ENCODE results near the gene PDZD7. TPM values are rescaled to one million over a fixed set of nuclear protein-coding genes. Genes with fewer than 3 reads are reported as not detected.
A peak's percentile ranks its signal among the peaks of the same experiment; 100 is the strongest.

Gene PDZD7
- total and polyA plus RNA-seq, 9 of the 15 experiments (the other 6 are each of a cell fraction or from before 2014, with no cell fraction given): 0.04 to 0.24 (median 0.08) TPM; not detected in 3

DNA sequence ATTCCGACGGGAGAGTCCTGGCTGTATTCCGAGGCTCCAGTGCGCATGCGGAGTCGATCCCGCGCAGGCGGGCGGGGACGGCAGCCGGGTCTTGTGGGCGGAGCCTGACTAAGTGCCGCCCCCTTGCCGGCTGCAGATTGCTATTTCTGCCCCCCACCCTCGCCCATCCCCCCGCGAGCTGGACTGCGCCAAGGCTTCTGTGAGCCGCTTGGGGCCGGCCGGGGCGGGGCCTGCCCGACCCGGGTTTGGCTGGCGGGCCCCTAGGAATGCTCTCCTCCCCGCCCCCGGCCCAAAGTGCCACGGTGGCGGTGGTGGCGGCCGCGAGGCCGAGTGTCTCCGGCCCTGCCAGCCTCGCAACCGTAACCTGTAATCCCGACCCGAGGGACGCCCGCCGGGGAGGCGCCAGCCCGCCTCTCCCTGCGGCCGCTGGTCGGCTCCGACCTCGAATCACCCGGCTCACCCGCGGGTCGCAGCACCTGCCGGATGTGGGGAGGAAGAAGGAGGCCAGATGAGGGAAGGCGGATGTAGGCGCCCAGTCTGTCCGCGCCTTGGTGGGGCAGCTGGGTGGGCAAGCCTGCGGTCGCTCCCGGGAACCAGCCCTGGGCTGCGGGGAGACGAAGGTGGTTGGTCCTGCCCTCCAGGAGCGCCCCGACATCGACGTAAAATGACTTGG is 30.2 kb upstream of the PDZD7 start (continued):
- TF ChIP-seq, protein P1, sequence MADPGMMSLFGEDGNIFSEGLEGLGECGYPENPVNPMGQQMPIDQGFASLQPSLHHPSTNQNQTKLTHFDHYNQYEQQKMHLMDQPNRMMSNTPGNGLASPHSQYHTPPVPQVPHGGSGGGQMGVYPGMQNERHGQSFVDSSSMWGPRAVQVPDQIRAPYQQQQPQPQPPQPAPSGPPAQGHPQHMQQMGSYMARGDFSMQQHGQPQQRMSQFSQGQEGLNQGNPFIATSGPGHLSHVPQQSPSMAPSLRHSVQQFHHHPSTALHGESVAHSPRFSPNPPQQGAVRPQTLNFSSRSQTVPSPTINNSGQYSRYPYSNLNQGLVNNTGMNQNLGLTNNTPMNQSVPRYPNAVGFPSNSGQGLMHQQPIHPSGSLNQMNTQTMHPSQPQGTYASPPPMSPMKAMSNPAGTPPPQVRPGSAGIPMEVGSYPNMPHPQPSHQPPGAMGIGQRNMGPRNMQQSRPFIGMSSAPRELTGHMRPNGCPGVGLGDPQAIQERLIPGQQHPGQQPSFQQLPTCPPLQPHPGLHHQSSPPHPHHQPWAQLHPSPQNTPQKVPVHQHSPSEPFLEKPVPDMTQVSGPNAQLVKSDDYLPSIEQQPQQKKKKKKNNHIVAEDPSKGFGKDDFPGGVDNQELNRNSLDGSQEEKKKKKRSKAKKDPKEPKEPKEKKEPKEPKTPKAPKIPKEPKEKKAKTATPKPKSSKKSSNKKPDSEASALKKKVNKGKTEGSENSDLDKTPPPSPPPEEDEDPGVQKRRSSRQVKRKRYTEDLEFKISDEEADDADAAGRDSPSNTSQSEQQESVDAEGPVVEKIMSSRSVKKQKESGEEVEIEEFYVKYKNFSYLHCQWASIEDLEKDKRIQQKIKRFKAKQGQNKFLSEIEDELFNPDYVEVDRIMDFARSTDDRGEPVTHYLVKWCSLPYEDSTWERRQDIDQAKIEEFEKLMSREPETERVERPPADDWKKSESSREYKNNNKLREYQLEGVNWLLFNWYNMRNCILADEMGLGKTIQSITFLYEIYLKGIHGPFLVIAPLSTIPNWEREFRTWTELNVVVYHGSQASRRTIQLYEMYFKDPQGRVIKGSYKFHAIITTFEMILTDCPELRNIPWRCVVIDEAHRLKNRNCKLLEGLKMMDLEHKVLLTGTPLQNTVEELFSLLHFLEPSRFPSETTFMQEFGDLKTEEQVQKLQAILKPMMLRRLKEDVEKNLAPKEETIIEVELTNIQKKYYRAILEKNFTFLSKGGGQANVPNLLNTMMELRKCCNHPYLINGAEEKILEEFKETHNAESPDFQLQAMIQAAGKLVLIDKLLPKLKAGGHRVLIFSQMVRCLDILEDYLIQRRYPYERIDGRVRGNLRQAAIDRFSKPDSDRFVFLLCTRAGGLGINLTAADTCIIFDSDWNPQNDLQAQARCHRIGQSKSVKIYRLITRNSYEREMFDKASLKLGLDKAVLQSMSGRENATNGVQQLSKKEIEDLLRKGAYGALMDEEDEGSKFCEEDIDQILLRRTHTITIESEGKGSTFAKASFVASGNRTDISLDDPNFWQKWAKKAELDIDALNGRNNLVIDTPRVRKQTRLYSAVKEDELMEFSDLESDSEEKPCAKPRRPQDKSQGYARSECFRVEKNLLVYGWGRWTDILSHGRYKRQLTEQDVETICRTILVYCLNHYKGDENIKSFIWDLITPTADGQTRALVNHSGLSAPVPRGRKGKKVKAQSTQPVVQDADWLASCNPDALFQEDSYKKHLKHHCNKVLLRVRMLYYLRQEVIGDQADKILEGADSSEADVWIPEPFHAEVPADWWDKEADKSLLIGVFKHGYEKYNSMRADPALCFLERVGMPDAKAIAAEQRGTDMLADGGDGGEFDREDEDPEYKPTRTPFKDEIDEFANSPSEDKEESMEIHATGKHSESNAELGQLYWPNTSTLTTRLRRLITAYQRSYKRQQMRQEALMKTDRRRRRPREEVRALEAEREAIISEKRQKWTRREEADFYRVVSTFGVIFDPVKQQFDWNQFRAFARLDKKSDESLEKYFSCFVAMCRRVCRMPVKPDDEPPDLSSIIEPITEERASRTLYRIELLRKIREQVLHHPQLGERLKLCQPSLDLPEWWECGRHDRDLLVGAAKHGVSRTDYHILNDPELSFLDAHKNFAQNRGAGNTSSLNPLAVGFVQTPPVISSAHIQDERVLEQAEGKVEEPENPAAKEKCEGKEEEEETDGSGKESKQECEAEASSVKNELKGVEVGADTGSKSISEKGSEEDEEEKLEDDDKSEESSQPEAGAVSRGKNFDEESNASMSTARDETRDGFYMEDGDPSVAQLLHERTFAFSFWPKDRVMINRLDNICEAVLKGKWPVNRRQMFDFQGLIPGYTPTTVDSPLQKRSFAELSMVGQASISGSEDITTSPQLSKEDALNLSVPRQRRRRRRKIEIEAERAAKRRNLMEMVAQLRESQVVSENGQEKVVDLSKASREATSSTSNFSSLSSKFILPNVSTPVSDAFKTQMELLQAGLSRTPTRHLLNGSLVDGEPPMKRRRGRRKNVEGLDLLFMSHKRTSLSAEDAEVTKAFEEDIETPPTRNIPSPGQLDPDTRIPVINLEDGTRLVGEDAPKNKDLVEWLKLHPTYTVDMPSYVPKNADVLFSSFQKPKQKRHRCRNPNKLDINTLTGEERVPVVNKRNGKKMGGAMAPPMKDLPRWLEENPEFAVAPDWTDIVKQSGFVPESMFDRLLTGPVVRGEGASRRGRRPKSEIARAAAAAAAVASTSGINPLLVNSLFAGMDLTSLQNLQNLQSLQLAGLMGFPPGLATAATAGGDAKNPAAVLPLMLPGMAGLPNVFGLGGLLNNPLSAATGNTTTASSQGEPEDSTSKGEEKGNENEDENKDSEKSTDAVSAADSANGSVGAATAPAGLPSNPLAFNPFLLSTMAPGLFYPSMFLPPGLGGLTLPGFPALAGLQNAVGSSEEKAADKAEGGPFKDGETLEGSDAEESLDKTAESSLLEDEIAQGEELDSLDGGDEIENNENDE (IDR thresholded peaks at IDR 0.05; ENCODE audit: low read depth, low read length): no peak
- peak; percentile 50; the same call in 1 of the 2 replicates for TF ChIP-seq GATAD2B (IDR thresholded peaks at IDR 0.05; ENCODE audit: borderline replicate concordance)
- TF ChIP-seq EHMT2 (IDR thresholded peaks at IDR 0.05): no peak
- TF ChIP-seq, protein P2, sequence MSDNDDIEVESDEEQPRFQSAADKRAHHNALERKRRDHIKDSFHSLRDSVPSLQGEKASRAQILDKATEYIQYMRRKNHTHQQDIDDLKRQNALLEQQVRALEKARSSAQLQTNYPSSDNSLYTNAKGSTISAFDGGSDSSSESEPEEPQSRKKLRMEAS (CRISPR knock-in tag; IDR thresholded peaks at IDR 0.05): 0 out of 2 replicates have a peak, but pooled peaks have one; percentile 53
- TF ChIP-seq, protein P3, sequence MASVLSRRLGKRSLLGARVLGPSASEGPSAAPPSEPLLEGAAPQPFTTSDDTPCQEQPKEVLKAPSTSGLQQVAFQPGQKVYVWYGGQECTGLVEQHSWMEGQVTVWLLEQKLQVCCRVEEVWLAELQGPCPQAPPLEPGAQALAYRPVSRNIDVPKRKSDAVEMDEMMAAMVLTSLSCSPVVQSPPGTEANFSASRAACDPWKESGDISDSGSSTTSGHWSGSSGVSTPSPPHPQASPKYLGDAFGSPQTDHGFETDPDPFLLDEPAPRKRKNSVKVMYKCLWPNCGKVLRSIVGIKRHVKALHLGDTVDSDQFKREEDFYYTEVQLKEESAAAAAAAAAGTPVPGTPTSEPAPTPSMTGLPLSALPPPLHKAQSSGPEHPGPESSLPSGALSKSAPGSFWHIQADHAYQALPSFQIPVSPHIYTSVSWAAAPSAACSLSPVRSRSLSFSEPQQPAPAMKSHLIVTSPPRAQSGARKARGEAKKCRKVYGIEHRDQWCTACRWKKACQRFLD (CRISPR knock-in tag; IDR thresholded peaks at IDR 0.05): peak; percentile 43
- no peak for TF ChIP-seq ARHGAP35 (IDR thresholded peaks at IDR 0.05; ENCODE audit: partially characterized antibody)
- 0 out of 2 replicates have a peak, but pooled peaks have one; percentile 16 for TF ChIP-seq NCOA1 (IDR thresholded peaks at IDR 0.05; ENCODE audit: low read depth)
- TF ChIP-seq HMGN3 (IDR thresholded peaks at IDR 0.05; ENCODE audit: borderline replicate concordance, extremely low read depth, insufficient read length, low read depth, low read length): peak; percentile 94
- TF ChIP-seq, protein P4, sequence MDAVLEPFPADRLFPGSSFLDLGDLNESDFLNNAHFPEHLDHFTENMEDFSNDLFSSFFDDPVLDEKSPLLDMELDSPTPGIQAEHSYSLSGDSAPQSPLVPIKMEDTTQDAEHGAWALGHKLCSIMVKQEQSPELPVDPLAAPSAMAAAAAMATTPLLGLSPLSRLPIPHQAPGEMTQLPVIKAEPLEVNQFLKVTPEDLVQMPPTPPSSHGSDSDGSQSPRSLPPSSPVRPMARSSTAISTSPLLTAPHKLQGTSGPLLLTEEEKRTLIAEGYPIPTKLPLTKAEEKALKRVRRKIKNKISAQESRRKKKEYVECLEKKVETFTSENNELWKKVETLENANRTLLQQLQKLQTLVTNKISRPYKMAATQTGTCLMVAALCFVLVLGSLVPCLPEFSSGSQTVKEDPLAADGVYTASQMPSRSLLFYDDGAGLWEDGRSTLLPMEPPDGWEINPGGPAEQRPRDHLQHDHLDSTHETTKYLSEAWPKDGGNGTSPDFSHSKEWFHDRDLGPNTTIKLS (IDR thresholded peaks at IDR 0.05; ENCODE audit: borderline replicate concordance, low read depth): peak; percentile 98
- peak; percentile 62; the same call in 1 of the 2 replicates for TF ChIP-seq HDAC8 (tag; IDR thresholded peaks at IDR 0.05)
- no peak for TF ChIP-seq ZNF584 (CRISPR knock-in tag; IDR thresholded peaks at IDR 0.05; ENCODE audit: low read depth)
- peak; percentile 51 for TF ChIP-seq MEIS2 (IDR thresholded peaks at IDR 0.05; ENCODE audit: partially characterized antibody)
- no peak for TF ChIP-seq ZNF212 (CRISPR knock-in tag; IDR thresholded peaks at IDR 0.05)
